ENCODE results near the gene KLHL17.

KLHL17 gene

GRCh38 chr1:930633-931138 lies 29.7 kb upstream of the KLHL17 start:
- H3K4me3 ChIP-seq (replicated peaks; ENCODE audit: insufficient read depth, low read length), result no peak overlapping the region
- TF ChIP-seq POLR2AphosphoS5 (IDR thresholded peaks at IDR 0.05; ENCODE audit: low read depth) (no peak), GABPA (IDR thresholded peaks at IDR 0.05; ENCODE audit: low read depth) (no peak), CTCF (IDR thresholded peaks at IDR 0.05; ENCODE audit: insufficient read depth, low read length) (no peak), SPI1 (IDR thresholded peaks at IDR 0.05; ENCODE audit: borderline replicate concordance, low read depth) (no peak)
- TF ChIP-seq, protein P1, sequence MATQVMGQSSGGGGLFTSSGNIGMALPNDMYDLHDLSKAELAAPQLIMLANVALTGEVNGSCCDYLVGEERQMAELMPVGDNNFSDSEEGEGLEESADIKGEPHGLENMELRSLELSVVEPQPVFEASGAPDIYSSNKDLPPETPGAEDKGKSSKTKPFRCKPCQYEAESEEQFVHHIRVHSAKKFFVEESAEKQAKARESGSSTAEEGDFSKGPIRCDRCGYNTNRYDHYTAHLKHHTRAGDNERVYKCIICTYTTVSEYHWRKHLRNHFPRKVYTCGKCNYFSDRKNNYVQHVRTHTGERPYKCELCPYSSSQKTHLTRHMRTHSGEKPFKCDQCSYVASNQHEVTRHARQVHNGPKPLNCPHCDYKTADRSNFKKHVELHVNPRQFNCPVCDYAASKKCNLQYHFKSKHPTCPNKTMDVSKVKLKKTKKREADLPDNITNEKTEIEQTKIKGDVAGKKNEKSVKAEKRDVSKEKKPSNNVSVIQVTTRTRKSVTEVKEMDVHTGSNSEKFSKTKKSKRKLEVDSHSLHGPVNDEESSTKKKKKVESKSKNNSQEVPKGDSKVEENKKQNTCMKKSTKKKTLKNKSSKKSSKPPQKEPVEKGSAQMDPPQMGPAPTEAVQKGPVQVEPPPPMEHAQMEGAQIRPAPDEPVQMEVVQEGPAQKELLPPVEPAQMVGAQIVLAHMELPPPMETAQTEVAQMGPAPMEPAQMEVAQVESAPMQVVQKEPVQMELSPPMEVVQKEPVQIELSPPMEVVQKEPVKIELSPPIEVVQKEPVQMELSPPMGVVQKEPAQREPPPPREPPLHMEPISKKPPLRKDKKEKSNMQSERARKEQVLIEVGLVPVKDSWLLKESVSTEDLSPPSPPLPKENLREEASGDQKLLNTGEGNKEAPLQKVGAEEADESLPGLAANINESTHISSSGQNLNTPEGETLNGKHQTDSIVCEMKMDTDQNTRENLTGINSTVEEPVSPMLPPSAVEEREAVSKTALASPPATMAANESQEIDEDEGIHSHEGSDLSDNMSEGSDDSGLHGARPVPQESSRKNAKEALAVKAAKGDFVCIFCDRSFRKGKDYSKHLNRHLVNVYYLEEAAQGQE (IDR thresholded peaks at IDR 0.05; ENCODE audit: insufficient replicate concordance, low read depth), result no peak
- no peak for DNase-seq (ENCODE audit: low read depth in 1 of 2, low spot score in 1 of 2)
- peaks cover 8% of the 10 kb centered on the region for H3K27me3 ChIP-seq (ENCODE audit: insufficient read depth, poor library complexity, severe bottlenecking)
- no peak overlapping the region for H3K27ac ChIP-seq (replicated peaks)

DNA sequence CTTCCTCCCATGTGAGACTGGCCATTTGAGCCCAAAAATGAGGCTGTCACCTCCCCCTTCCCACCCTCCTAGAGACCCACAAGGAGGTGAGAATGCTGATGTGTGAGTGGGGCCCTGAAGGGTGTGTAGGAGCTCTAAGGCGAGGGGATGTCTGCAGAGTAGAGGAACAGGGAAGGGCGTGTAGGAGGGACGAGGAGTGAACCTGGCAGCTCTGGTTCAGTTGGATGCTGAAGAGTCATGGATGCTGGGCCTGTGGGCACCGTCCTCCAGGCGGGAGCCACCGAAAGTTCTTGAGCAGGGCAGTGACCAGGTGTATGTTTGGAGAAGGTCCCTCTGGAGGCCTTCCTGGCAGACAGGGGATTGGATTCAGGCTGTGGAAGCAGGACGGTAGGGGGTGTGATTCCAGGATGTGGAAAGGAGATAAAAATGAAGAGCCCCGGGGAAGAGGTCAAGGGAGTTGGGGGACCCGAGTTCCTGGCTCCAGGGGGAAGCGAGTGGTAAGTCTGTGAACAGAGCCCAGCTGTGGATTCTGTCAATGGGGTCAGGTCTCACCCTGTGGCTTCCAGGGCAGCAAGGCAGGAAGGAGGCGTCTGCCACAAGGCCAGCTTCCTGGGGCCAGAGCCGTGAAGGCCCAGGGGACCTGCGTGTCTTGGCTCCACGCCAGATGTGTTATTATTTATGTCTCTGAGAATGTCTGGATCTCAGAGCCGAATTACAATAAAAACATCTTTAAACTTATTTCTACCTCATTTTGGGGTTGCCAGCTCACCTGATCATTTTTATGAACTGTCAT lies 28.8 kb upstream of the KLHL17 start:
- no peak for DNase-seq (ENCODE audit: low read depth in 1 of 2, low spot score in 1 of 2)
- Histone ChIP-seq H3K27me3 (ENCODE audit: insufficient read depth, poor library complexity, severe bottlenecking) (no peaks in the 10 kb centered on the region), H3K4me3 (replicated peaks; ENCODE audit: insufficient read depth, low read length) (no peak overlapping the region), H3K27ac (replicated peaks) (no peak overlapping the region)
- no peak for TF ChIP-seq SPI1 (IDR thresholded peaks at IDR 0.05; ENCODE audit: borderline replicate concordance, low read depth)
- no peak for TF ChIP-seq CTCF (IDR thresholded peaks at IDR 0.05; ENCODE audit: insufficient read depth, low read length)

- Histone ChIP-seq H3K4me3 (replicated peaks; ENCODE audit: insufficient read depth, low read length) (no peak overlapping the region), H3K27me3 (ENCODE audit: insufficient read depth, poor library complexity, severe bottlenecking) (no peaks in the 10 kb centered on the region), H3K27ac (replicated peaks) (no peak overlapping the region)
- TF ChIP-seq GABPA (IDR thresholded peaks at IDR 0.05; ENCODE audit: low read depth), result no peak
- TF ChIP-seq CTCF (IDR thresholded peaks at IDR 0.05; ENCODE audit: insufficient read depth, low read length), result no peak
- TF ChIP-seq POLR2AphosphoS5 (IDR thresholded peaks at IDR 0.05; ENCODE audit: low read depth), result no peak
- TF ChIP-seq, protein P1 (IDR thresholded peaks at IDR 0.05; ENCODE audit: insufficient replicate concordance, low read depth), result no peak
- TF ChIP-seq SPI1 (IDR thresholded peaks at IDR 0.05; ENCODE audit: borderline replicate concordance, low read depth), result no peak
- no peak for DNase-seq (ENCODE audit: low read depth in 1 of 2, low spot score in 1 of 2)
These were observed 28.2 kb upstream of the KLHL17 start for GRCh38 chr1:932173-932510.

All from HL-60 (cell line).